ENCODE data around the gene PGA5.
"Not testable (repeated sequence)": the region's sequence is repeated elsewhere in the genome, so short reads cannot be mapped to it uniquely, and the experiment has no call there.

DNA sequence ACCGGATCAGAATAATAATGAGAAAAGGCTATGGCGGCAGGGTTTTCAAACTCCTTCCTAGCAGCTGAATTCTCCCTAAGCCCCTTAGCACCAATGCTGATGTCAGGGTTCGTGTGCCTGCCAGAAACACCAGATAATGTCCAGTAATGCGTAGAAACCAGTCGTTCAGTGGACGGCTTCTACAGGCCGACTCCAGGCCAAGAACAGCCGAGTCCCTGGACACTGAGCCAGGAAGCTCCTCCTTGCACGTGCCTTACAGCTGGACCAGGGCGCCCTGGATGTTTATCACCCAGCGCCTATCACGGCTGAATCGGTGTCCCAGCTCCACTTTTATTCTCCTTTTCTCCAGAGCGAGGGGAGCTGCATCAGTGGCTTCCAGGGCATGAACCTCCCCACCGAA, 9.9 kb upstream of the PGA5 start:
- TF ChIP-seq, protein P1, sequence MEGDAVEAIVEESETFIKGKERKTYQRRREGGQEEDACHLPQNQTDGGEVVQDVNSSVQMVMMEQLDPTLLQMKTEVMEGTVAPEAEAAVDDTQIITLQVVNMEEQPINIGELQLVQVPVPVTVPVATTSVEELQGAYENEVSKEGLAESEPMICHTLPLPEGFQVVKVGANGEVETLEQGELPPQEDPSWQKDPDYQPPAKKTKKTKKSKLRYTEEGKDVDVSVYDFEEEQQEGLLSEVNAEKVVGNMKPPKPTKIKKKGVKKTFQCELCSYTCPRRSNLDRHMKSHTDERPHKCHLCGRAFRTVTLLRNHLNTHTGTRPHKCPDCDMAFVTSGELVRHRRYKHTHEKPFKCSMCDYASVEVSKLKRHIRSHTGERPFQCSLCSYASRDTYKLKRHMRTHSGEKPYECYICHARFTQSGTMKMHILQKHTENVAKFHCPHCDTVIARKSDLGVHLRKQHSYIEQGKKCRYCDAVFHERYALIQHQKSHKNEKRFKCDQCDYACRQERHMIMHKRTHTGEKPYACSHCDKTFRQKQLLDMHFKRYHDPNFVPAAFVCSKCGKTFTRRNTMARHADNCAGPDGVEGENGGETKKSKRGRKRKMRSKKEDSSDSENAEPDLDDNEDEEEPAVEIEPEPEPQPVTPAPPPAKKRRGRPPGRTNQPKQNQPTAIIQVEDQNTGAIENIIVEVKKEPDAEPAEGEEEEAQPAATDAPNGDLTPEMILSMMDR (IDR thresholded peaks at IDR 0.05): not testable (repeated sequence)
- TF ChIP-seq POLR2A (IDR thresholded peaks at IDR 0.05): not testable (repeated sequence)
